Smooth muscle cell (in vitro differentiated cells): ENCODE measurements around the gene CFAP46. TPM values are rescaled to one million over a fixed set of nuclear protein-coding genes. Genes with fewer than 3 reads are reported as not detected.

Experiments used
- DNase-seq: peaks from one replicate; lab custom pipeline; 2025; ENCODE audit not compliant: unreplicated experiment; lab: John Stamatoyannopoulos, UW
- H2AFZ ChIP-seq: fragments of 200-600 bp; sonication (generic); 2 replicates; pipeline ENCODE4 v1.6.0; 2016; ENCODE audit warnings: antibody characterized with exemption, low read depth, mild to moderate bottlenecking
- H3F3A ChIP-seq: fragments of 200-600 bp; sonication (generic); 2 replicates; pipeline ENCODE4 v1.6.0; 2017; ENCODE audit warnings: antibody characterized with exemption, low read depth
- H3K27ac ChIP-seq: fragments of 200-600 bp; sonication (generic); 2 replicates; pipeline ENCODE4 v1.5.1; 2016; ENCODE audit warnings: low read depth, mild to moderate bottlenecking
- H3K27me3 ChIP-seq: fragments of 200-600 bp; sonication (generic); 2 replicates; pipeline ENCODE4 v1.6.1; 2016; ENCODE audit warnings: low read depth, mild to moderate bottlenecking
- H3K36me3 ChIP-seq: fragments of 200-600 bp; sonication (generic); 2 replicates; pipeline ENCODE4 v1.5.1; 2016; ENCODE audit warnings: low read depth
- H3K4me1 ChIP-seq: fragments of 200-600 bp; sonication (generic); 2 replicates; pipeline ENCODE4 v1.5.1; 2016; ENCODE audit warnings: low read depth
- H3K4me2 ChIP-seq: fragments of 200-600 bp; sonication (generic); 2 replicates; pipeline ENCODE4 v1.6.0; 2016; ENCODE audit warnings: mild to moderate bottlenecking
- H3K4me3 ChIP-seq: fragments of 200-600 bp; sonication (generic); 2 replicates; pipeline ENCODE4 v1.5.1; 2016; ENCODE audit warnings: mild to moderate bottlenecking
- H3K79me2 ChIP-seq: fragments of 200-600 bp; sonication (generic); 2 replicates; pipeline ENCODE4 v1.6.0; 2016; ENCODE audit warnings: low read depth, mild to moderate bottlenecking
- H3K9ac ChIP-seq: fragments of 200-600 bp; sonication (generic); 2 replicates; pipeline ENCODE4 v1.6.0; 2016; ENCODE audit warnings: low read depth
- H3K9me3 ChIP-seq: fragments of 200-600 bp; sonication (generic); replicated peaks from 2 replicates; pipeline ENCODE4 v1.5.1; 2016; ENCODE audit warnings: low read depth
- H4K20me1 ChIP-seq: fragments of 200-600 bp; sonication (generic); 2 replicates; pipeline ENCODE4 v1.6.0; 2016; ENCODE audit warnings: low read depth
- CTCF ChIP-seq: fragments of 200-600 bp; sonication (generic); IDR thresholded peaks from 2 replicates; pipeline ENCODE4 v1.5.1; 2017; ENCODE audit warnings: borderline replicate concordance, mild to moderate bottlenecking, antibody characterized with exemption; ENCODE audit not compliant: insufficient read depth, poor library complexity, severe bottlenecking
- WGBS: methylation state at CpG from one replicate; pipeline ENCODE4 v1.1.7; 2016; ENCODE audit warnings: low lambda C conversion rate; 5-methylcytosine and 5-hydroxymethylcytosine counted together
- polyA plus RNA-seq: library from polyadenylated mRNA; unstranded; fragments of >200 nt; fragmentation: Nextera tagmentation; extraction: Ambion mirVana; gene quantifications from 2 replicates; pipeline ENCODE4 v1.2.1, GENCODE V29; 2016
- total RNA-seq: library from RNA; depleted of rRNA; stranded (reverse); fragments of >200 nt; gene quantifications from 2 replicates; pipeline ENCODE4 v1.2.3, GENCODE V29; 2014

The CFAP46 gene
- total and polyA plus RNA-seq, 2 experiments from 2014 or later, result 1.1 to 2.0 TPM

- H3F3A ChIP-seq, result no peaks in the 10 kb centered on the region
- H3K9ac ChIP-seq, result no peak overlapping the region
- no peak overlapping the region for H3K27ac ChIP-seq
- DNase-seq, result no peak
- no peaks in the 10 kb centered on the region for H3K27me3 ChIP-seq
- no peaks in the 10 kb centered on the region for H4K20me1 ChIP-seq
- H3K4me2 ChIP-seq, result no peak overlapping the region
- TF ChIP-seq CTCF, result no peak
- no peaks in the 10 kb centered on the region for H3K9me3 ChIP-seq
- no peak overlapping the region for H3K4me3 ChIP-seq
- no peaks in the 10 kb centered on the region for H3K4me1 ChIP-seq
- H3K79me2 ChIP-seq, result no peaks in the 10 kb centered on the region
- H3K36me3 ChIP-seq, result no peaks in the 10 kb centered on the region
- WGBS, result 89% methylated on average over 15 of the region's 15 CpGs
- no peak overlapping the region for H2AFZ ChIP-seq
Measured at GRCh38 chr10:132876993-132877431, 65.4 kb downstream of the CFAP46 start.

- Histone ChIP-seq H3K36me3 (no peaks in the 10 kb centered on the region), H3K27ac (no peak overlapping the region), H3K4me2 (no peak overlapping the region), H3K27me3 (no peaks in the 10 kb centered on the region), H3K9me3 (no peaks in the 10 kb centered on the region), H3F3A (no peaks in the 10 kb centered on the region), H4K20me1 (no peaks in the 10 kb centered on the region), H3K79me2 (no peaks in the 10 kb centered on the region), H2AFZ (no peak overlapping the region), H3K4me1 (no peaks in the 10 kb centered on the region), H3K9ac (no peak overlapping the region), H3K4me3 (no peak overlapping the region)
- no peak for DNase-seq
- 91% methylated on average over 18 of the region's 18 CpGs for WGBS
- no peak for TF ChIP-seq CTCF
Measured at GRCh38 chr10:132876131-132876860, 66.1 kb downstream of the CFAP46 start.

- no peak for DNase-seq
- 82% methylated on average over 2 of the region's 2 CpGs for WGBS
Measured at GRCh38 chr10:132875435-132875834, 66.9 kb downstream of the CFAP46 start.

More at GRCh38 chr10:132875435-132875834, 66.9 kb downstream of the CFAP46 start:
- Histone ChIP-seq H3K9ac (no peak overlapping the region), H3K27ac (no peak overlapping the region), H3K27me3 (no peaks in the 10 kb centered on the region), H3K36me3 (no peaks in the 10 kb centered on the region), H3K79me2 (no peaks in the 10 kb centered on the region), H3K4me1 (no peaks in the 10 kb centered on the region), H3F3A (no peaks in the 10 kb centered on the region), H4K20me1 (no peaks in the 10 kb centered on the region), H3K4me2 (no peak overlapping the region), H2AFZ (no peak overlapping the region), H3K4me3 (no peak overlapping the region), H3K9me3 (no peaks in the 10 kb centered on the region)
- no peak for TF ChIP-seq CTCF
